OCI-LY1 (cell line): ENCODE results near the gene ZNF316.

Source experiments
- H2AFZ ChIP-seq: fragments of 200-600 bp; sonication (generic), shearing (Covaris generic); 2 replicates; pipeline ENCODE4 v1.6.0; 2014; ENCODE audit warnings: antibody characterized with exemption, mild to moderate bottlenecking, low read length
- H3F3A ChIP-seq: fragments of 200-600 bp; sonication (generic), shearing (Covaris generic); 2 replicates; pipeline ENCODE4 v1.6.0; 2014; ENCODE audit warnings: mild to moderate bottlenecking, antibody characterized with exemption, low read length, moderate library complexity; ENCODE audit not compliant: insufficient read depth
- H3K27ac ChIP-seq: fragments of 200-600 bp; sonication (generic); 2 replicates; pipeline ENCODE4 v1.5.1; 2014; ENCODE audit warnings: low read length, mixed run types, mild to moderate bottlenecking, low read depth; ENCODE audit not compliant: poor library complexity, severe bottlenecking
- H3K27me3 ChIP-seq: fragments of 200-600 bp; sonication (generic); 2 replicates; pipeline ENCODE4 v1.6.0; 2014; ENCODE audit warnings: antibody characterized with exemption, mild to moderate bottlenecking, low read length, moderate library complexity; ENCODE audit not compliant: insufficient read depth
- H3K36me3 ChIP-seq: fragments of 200-600 bp; sonication (generic); 2 replicates; pipeline ENCODE4 v1.6.1; 2014; ENCODE audit warnings: mild to moderate bottlenecking, antibody characterized with exemption, low read length, moderate library complexity, mixed read lengths; ENCODE audit not compliant: insufficient read depth
- H3K4me1 ChIP-seq: fragments of 200-600 bp; sonication (generic); 2 replicates; pipeline ENCODE4 v1.5.1; 2014; ENCODE audit warnings: mild to moderate bottlenecking, low read length, moderate library complexity; ENCODE audit not compliant: insufficient read depth, severe bottlenecking
- H3K4me2 ChIP-seq: fragments of 200-600 bp; sonication (generic), shearing (Covaris generic); 2 replicates; pipeline ENCODE4 v1.6.1; 2014; ENCODE audit warnings: low read length
- H3K4me3 ChIP-seq: fragments of 200-600 bp; sonication (generic); 2 replicates; pipeline ENCODE4 v1.5.1; 2014; ENCODE audit warnings: low read length, low read depth, mild to moderate bottlenecking, mixed read lengths; ENCODE audit not compliant: poor library complexity, severe bottlenecking
- H3K79me2 ChIP-seq: fragments of 200-600 bp; shearing (Covaris generic); 2 replicates; pipeline ENCODE4 v1.6.1; 2016; ENCODE audit warnings: mixed run types, low read length, mixed read lengths; ENCODE audit not compliant: insufficient read depth
- H3K9ac ChIP-seq: fragments of 200-600 bp; sonication (generic), shearing (Covaris generic); 2 replicates; pipeline ENCODE4 v1.6.1; 2014; ENCODE audit warnings: mild to moderate bottlenecking, low read length, mixed read lengths
- H3K9me2 ChIP-seq: fragments of 200-600 bp; sonication (generic), shearing (Covaris generic); 2 replicates; pipeline ENCODE4 v1.6.1; 2014; ENCODE audit warnings: low read depth, mild to moderate bottlenecking, low read length, mixed read lengths
- H3K9me3 ChIP-seq: fragments of 200-600 bp; shearing (Covaris generic); 2 replicates; pipeline ENCODE4 v1.6.1; 2014; ENCODE audit warnings: low read length, mixed read lengths
- H4K20me1 ChIP-seq: fragments of 200-600 bp; sonication (generic), shearing (Covaris generic); 2 replicates; pipeline ENCODE4 v1.6.0; 2016; ENCODE audit warnings: mild to moderate bottlenecking, low read length; ENCODE audit not compliant: insufficient read depth
- CTCF ChIP-seq: fragments of 200-600 bp; sonication (generic), shearing (Covaris generic); IDR thresholded peaks from 2 replicates; pipeline ENCODE4 v1.5.1; 2017; ENCODE audit warnings: mild to moderate bottlenecking, antibody characterized with exemption, low read length, moderate library complexity, mixed read lengths
- EZH2 ChIP-seq: fragments of 200-600 bp; sonication (generic), shearing (Covaris generic); IDR thresholded peaks from 2 replicates; pipeline ENCODE4 v1.8.0; 2017; ENCODE audit warnings: borderline replicate concordance, mixed run types, mild to moderate bottlenecking, antibody characterized with exemption, low read length, moderate library complexity, mixed read lengths

The ZNF316 gene

GRCh38 chr7:6648066-6648814 lies 11.1 kb downstream of the ZNF316 start:
- H2AFZ ChIP-seq = no peak overlapping the region
- H3K9me2 ChIP-seq = no peaks in the 10 kb centered on the region
- 0 out of 2 replicates have a peak, but pooled peaks cover 4% of the 10 kb centered on the region for H3K9me3 ChIP-seq
- no peak overlapping the region for H3K27ac ChIP-seq
- no peaks in the 10 kb centered on the region for H3K4me1 ChIP-seq
- no peak overlapping the region for H3K4me3 ChIP-seq
- peaks cover 91% of the 10 kb centered on the region for H3K36me3 ChIP-seq
- no peaks in the 10 kb centered on the region for H3K79me2 ChIP-seq
- no peaks in the 10 kb centered on the region for H3F3A ChIP-seq
- TF ChIP-seq EZH2 (no peak), CTCF (no peak)
- no peaks in the 10 kb centered on the region for H3K27me3 ChIP-seq
- H4K20me1 ChIP-seq = no peaks in the 10 kb centered on the region
- no peak overlapping the region for H3K9ac ChIP-seq
- no peak overlapping the region for H3K4me2 ChIP-seq

GRCh38 chr7:6648815-6649104 lies 11.6 kb downstream of the ZNF316 start:
- Histone ChIP-seq H3K4me3 (no peak overlapping the region), H3K79me2 (no peaks in the 10 kb centered on the region), H3K4me2 (no peak overlapping the region), H3K27ac (no peak overlapping the region), H2AFZ (no peak overlapping the region), H4K20me1 (no peaks in the 10 kb centered on the region), H3F3A (no peaks in the 10 kb centered on the region), H3K4me1 (no peaks in the 10 kb centered on the region), H3K36me3 (peaks cover 86% of the 10 kb centered on the region), H3K9me3 (0 out of 2 replicates have a peak, but pooled peaks cover 4% of the 10 kb centered on the region), H3K9me2 (no peaks in the 10 kb centered on the region), H3K27me3 (no peaks in the 10 kb centered on the region), H3K9ac (no peak overlapping the region)
- TF ChIP-seq CTCF = no peak
- no peak for TF ChIP-seq EZH2

GRCh38 chr7:6649241-6649961 lies 12.3 kb downstream of the ZNF316 start:
- Histone ChIP-seq H3K27ac (no peak overlapping the region), H3F3A (no peaks in the 10 kb centered on the region), H3K27me3 (no peaks in the 10 kb centered on the region), H3K4me3 (no peak overlapping the region), H4K20me1 (no peaks in the 10 kb centered on the region), H2AFZ (no peak overlapping the region), H3K79me2 (no peaks in the 10 kb centered on the region), H3K4me2 (no peak overlapping the region), H3K9me2 (no peaks in the 10 kb centered on the region), H3K9me3 (0 out of 2 replicates have a peak, but pooled peaks cover 4% of the 10 kb centered on the region), H3K9ac (no peak overlapping the region), H3K36me3 (peaks cover 85% of the 10 kb centered on the region), H3K4me1 (no peaks in the 10 kb centered on the region)
- TF ChIP-seq CTCF (no peak), EZH2 (no peak)
